SKM-1 (cell line): ENCODE measurements around the gene SCNN1B.
"Not testable (repeated sequence)": the region's sequence is repeated elsewhere in the genome, so short reads cannot be mapped to it uniquely, and the experiment has no call there.

ENCODE experiments used
- DNase-seq: peaks from one replicate; lab custom pipeline; 2025; ENCODE audit not compliant: unreplicated experiment; lab: John Stamatoyannopoulos, UW

The SCNN1B gene

GRCh38 chr16:23288209-23288608 is 13.9 kb upstream of the SCNN1B start:
- no peak for DNase-seq

GRCh38 chr16:23288726-23289512 is 13.2 kb upstream of the SCNN1B start:
- DNase-seq: no peak

- no peak for DNase-seq
Measured at GRCh38 chr16:23290189-23291062, 11.7 kb upstream of the SCNN1B start.

GRCh38 chr16:23293016-23293415 is 9.1 kb upstream of the SCNN1B start:
- DNase-seq: no peak

GRCh38 chr16:23294260-23294659 is 7.8 kb upstream of the SCNN1B start:
- no peak for DNase-seq

GRCh38 chr16:23296994-23297393 is 5.1 kb upstream of the SCNN1B start:
- no peak for DNase-seq

GRCh38 chr16:23298290-23298915 is 3.7 kb upstream of the SCNN1B start:
- no peak for DNase-seq

- not testable (repeated sequence) for DNase-seq
Measured at GRCh38 chr16:23299815-23300214, 2.3 kb upstream of the SCNN1B start.

- no peak for DNase-seq
Measured at GRCh38 chr16:23301251-23302044, 654 bp upstream of the SCNN1B start.

GRCh38 chr16:23303685-23304084 is 1.6 kb downstream of the SCNN1B start:
- DNase-seq: no peak

- no peak for DNase-seq
Measured at GRCh38 chr16:23304620-23305019, 2.5 kb downstream of the SCNN1B start.

- DNase-seq: no peak
Measured at GRCh38 chr16:23306199-23307100, 4.3 kb downstream of the SCNN1B start.

GRCh38 chr16:23310217-23310616 is 8.1 kb downstream of the SCNN1B start:
- DNase-seq: no peak

GRCh38 chr16:23310744-23311143 is 8.6 kb downstream of the SCNN1B start:
- DNase-seq: no peak

- DNase-seq: no peak
Measured at GRCh38 chr16:23316232-23316631, 14.1 kb downstream of the SCNN1B start.

- no peak for DNase-seq
Measured at GRCh38 chr16:23316634-23317265, 14.6 kb downstream of the SCNN1B start.

GRCh38 chr16:23317266-23317661 is 15.2 kb downstream of the SCNN1B start:
- DNase-seq: no peak

- DNase-seq: no peak
Measured at GRCh38 chr16:23317751-23318150, 15.6 kb downstream of the SCNN1B start.

- no peak for DNase-seq
Measured at GRCh38 chr16:23318639-23319038, 16.5 kb downstream of the SCNN1B start.
